Mesenchymal stem cell (in vitro differentiated cells and primary cell): ENCODE results near the gene MDFIC2. TPM values are rescaled to one million over a fixed set of nuclear protein-coding genes. Genes with fewer than 3 reads are reported as not detected.

Source experiments
- DNase-seq: peaks from one replicate; pipeline ENCODE4 v3.0.0-alpha.2; 2013
- H2AFZ ChIP-seq: one replicate; pipeline ENCODE4 v1.6.1; 2013; ENCODE audit warnings: low read depth, mild to moderate bottlenecking, control low read depth, inconsistent platforms, low read length, moderate library complexity
- H2AK5ac ChIP-seq: 2 replicates; pipeline ENCODE4 v1.6.1; 2013; ENCODE audit warnings: low read length, moderate library complexity, mild to moderate bottlenecking, inconsistent platforms; ENCODE audit not compliant: severe bottlenecking
- H2BK120ac ChIP-seq: one replicate; pipeline ENCODE4 v1.6.1; 2013; ENCODE audit warnings: low read depth, mild to moderate bottlenecking, inconsistent platforms, low read length, moderate library complexity
- H2BK12ac ChIP-seq, 2 experiments: one replicate each; pipeline ENCODE4 v1.6.1; 2013; ENCODE audit warnings: inconsistent platforms in 2 of 2, low read length in 2 of 2, mild to moderate bottlenecking in 2 of 2, moderate library complexity in 2 of 2, control low read depth in 1 of 2
- H2BK15ac ChIP-seq: one replicate; pipeline ENCODE4 v1.6.1; 2013; ENCODE audit warnings: mild to moderate bottlenecking, low read depth, inconsistent platforms; ENCODE audit not compliant: poor library complexity, severe bottlenecking
- H2BK5ac ChIP-seq: 2 replicates; pipeline ENCODE4 v1.6.1; 2013; ENCODE audit warnings: low read depth, mild to moderate bottlenecking, low read length, control low read depth, inconsistent platforms; ENCODE audit not compliant: poor library complexity, severe bottlenecking
- H3K14ac ChIP-seq, 2 experiments: one replicate each; pipeline ENCODE4 v1.6.1; 2013; ENCODE audit warnings: inconsistent platforms in 2 of 2, low read length in 2 of 2, control low read depth in 1 of 2, mild to moderate bottlenecking in 1 of 2, moderate library complexity in 1 of 2
- H3K18ac ChIP-seq, 2 experiments: one replicate each; pipeline ENCODE4 v1.6.1; 2013; ENCODE audit warnings: inconsistent platforms in 2 of 2, low read length in 2 of 2, control low read depth in 1 of 2, low read depth in 1 of 2, mild to moderate bottlenecking in 1 of 2
- H3K23ac ChIP-seq, 2 experiments: one replicate each; pipeline ENCODE4 v1.6.1; 2013; ENCODE audit warnings: inconsistent platforms in 2 of 2, low read length in 2 of 2, mild to moderate bottlenecking in 2 of 2, moderate library complexity in 2 of 2, control low read depth in 1 of 2
- H3K27ac ChIP-seq: 2 replicates; pipeline ENCODE4 v1.5.1; 2013; ENCODE audit warnings: mild to moderate bottlenecking, moderate library complexity, low read length, control low read depth, inconsistent platforms; ENCODE audit not compliant: poor library complexity, severe bottlenecking
- H3K27me3 ChIP-seq, 2 experiments: 2 replicates each; pipeline versions ENCODE4 v1.6.1 to v1.7.0; 2013; ENCODE audit warnings: low read length in 2 of 2, mild to moderate bottlenecking in 2 of 2, moderate library complexity in 2 of 2, control low read depth in 1 of 2, inconsistent platforms in 1 of 2; ENCODE audit not compliant: control insufficient read depth in 1 of 2, insufficient read depth in 1 of 2
- H3K36me3 ChIP-seq, 2 experiments: 2 replicates each; pipeline versions ENCODE4 v1.6.1 to v1.7.0; 2013; ENCODE audit warnings: low read length in 2 of 2, control low read depth in 1 of 2, inconsistent platforms in 1 of 2, low read depth in 1 of 2, mild to moderate bottlenecking in 1 of 2; ENCODE audit not compliant: insufficient read depth in 2 of 2, control insufficient read depth in 1 of 2
- H3K4ac ChIP-seq, 2 experiments: one replicate each; pipeline ENCODE4 v1.6.1; 2013; ENCODE audit warnings: inconsistent platforms in 2 of 2, low read length in 2 of 2, mild to moderate bottlenecking in 2 of 2, moderate library complexity in 2 of 2, control low read depth in 1 of 2, low read depth in 1 of 2
- H3K4me1 ChIP-seq: 2 replicates; pipeline ENCODE4 v1.6.1; 2013; ENCODE audit warnings: low read depth, low read length, control low read depth; ENCODE audit not compliant: control insufficient read depth, insufficient read depth
- H3K4me2 ChIP-seq: 2 replicates; pipeline ENCODE4 v1.6.1; 2013; ENCODE audit warnings: low read length, mild to moderate bottlenecking, inconsistent platforms; ENCODE audit not compliant: poor library complexity, severe bottlenecking
- H3K4me3 ChIP-seq, 2 experiments: 2 replicates each; pipeline versions ENCODE4 v1.5.1 to v1.7.0; 2013; ENCODE audit warnings: low read length in 2 of 2, mild to moderate bottlenecking in 2 of 2, control low read depth in 1 of 2, low read depth in 1 of 2; ENCODE audit not compliant: insufficient read depth in 1 of 2
- H3K79me1 ChIP-seq: replicated peaks from 2 replicates; pipeline ENCODE4 v1.6.1; 2013; ENCODE audit warnings: mild to moderate bottlenecking, control low read depth, low read length, inconsistent platforms; ENCODE audit not compliant: poor library complexity, severe bottlenecking
- H3K9ac ChIP-seq: 2 replicates; pipeline ENCODE4 v1.7.0; 2013; ENCODE audit warnings: mild to moderate bottlenecking, low read length, moderate library complexity
- H3K9me3 ChIP-seq: 2 replicates; pipeline ENCODE4 v1.7.0; 2013; ENCODE audit warnings: mild to moderate bottlenecking, low read length; ENCODE audit not compliant: control insufficient read depth
- H4K8ac ChIP-seq: one replicate; pipeline ENCODE4 v1.6.1; 2013; ENCODE audit warnings: inconsistent platforms, mild to moderate bottlenecking, low read length, moderate library complexity
- H4K91ac ChIP-seq: one replicate; pipeline ENCODE4 v1.6.1; 2013; ENCODE audit warnings: mild to moderate bottlenecking, low read length, inconsistent platforms
- WGBS: methylation state at CpG from one replicate; pipeline ENCODE4 v1.1.7; 2013; ENCODE audit warnings: mixed read lengths; 5-methylcytosine and 5-hydroxymethylcytosine counted together
- polyA plus RNA-seq, 2 experiments: library from polyadenylated mRNA; stranded (reverse); fragments of 200-250 nt; gene quantifications; one replicate each; pipeline ENCODE4 v1.2.3, GENCODE V29; 2013

MDFIC2 gene
- polyA plus RNA-seq (2013, experiment 1 of 2): not detected
- polyA plus RNA-seq (2013, experiment 2 of 2): not detected

- Histone ChIP-seq H3K36me3 (no peaks in the 10 kb centered on the region), H3K79me1 (no peaks in the 10 kb centered on the region), H2BK15ac (no peak within 1 kb of the TSS), H2BK120ac (no peak within 1 kb of the TSS), H3K4me2 (no peak within 1 kb of the TSS), H3K27me3 (no peaks in the 10 kb centered on the region), H2AK5ac (no peak within 1 kb of the TSS), H3K9me3 (no peaks in the 10 kb centered on the region), H3K4me3 (no peak within 1 kb of the TSS), H2BK5ac (no peak within 1 kb of the TSS), H3K9ac (no peak within 1 kb of the TSS), H4K8ac (no peak within 1 kb of the TSS), H4K91ac (no peak within 1 kb of the TSS), H3K18ac (no peak within 1 kb of the TSS), H3K23ac (no peak within 1 kb of the TSS), H3K14ac (no peak within 1 kb of the TSS), H3K4me1 (peaks cover 3% of the 10 kb centered on the region), H2AFZ (peak within 1 kb of the TSS; percentile 63), H3K27ac (no peak within 1 kb of the TSS), H2BK12ac (no peak within 1 kb of the TSS), H3K4ac (no peak within 1 kb of the TSS)
- DNase-seq: no peak
- WGBS: 59% methylated on average over 4 of the region's 7 CpGs
These were observed at the start of gene MDFIC2 for GRCh38 chr3:70312336-70312735. Gene MDFIC2, minus strand, starts transcription at chr3:70312638. Its CDS starts 665 bp downstream, at chr3:70311973.

- 63% methylated on average over 7 of the region's 9 CpGs for WGBS
- H3K4ac ChIP-seq: no peak overlapping the region
- peaks cover 18% of the 10 kb centered on the region for H3K9me3 ChIP-seq
- H3K4me1 ChIP-seq: no peaks in the 10 kb centered on the region
- H3K23ac ChIP-seq: no peak overlapping the region
- H3K36me3 ChIP-seq: no peaks in the 10 kb centered on the region
- H2BK120ac ChIP-seq: no peak overlapping the region
- H3K27ac ChIP-seq: no peak overlapping the region
- H2BK5ac ChIP-seq: no peak overlapping the region
- H2BK12ac ChIP-seq: no peak overlapping the region
- H2AFZ ChIP-seq: no peak overlapping the region
- H3K9ac ChIP-seq: no peak overlapping the region
- H3K4me3 ChIP-seq: no peak overlapping the region
- H2BK15ac ChIP-seq: no peak overlapping the region
- H3K4me2 ChIP-seq: no peak overlapping the region
- DNase-seq: peak; percentile 28
- H3K79me1 ChIP-seq: no peaks in the 10 kb centered on the region
- H4K8ac ChIP-seq: no peak overlapping the region
- H4K91ac ChIP-seq: no peak overlapping the region
- no peaks in the 10 kb centered on the region for H3K27me3 ChIP-seq
- H3K14ac ChIP-seq: no peak overlapping the region
- H3K18ac ChIP-seq: no peak overlapping the region
- no peak overlapping the region for H2AK5ac ChIP-seq
These were observed 48.7 kb upstream of the MDFIC2 start for GRCh38 chr3:70360979-70361760.

- DNase-seq: no peak
- no peak overlapping the region for H4K91ac ChIP-seq
- H3K27me3 ChIP-seq: no peaks in the 10 kb centered on the region
- H3K27ac ChIP-seq: no peak overlapping the region
- H3K4ac ChIP-seq: no peak overlapping the region
- no peak overlapping the region for H3K23ac ChIP-seq
- no peaks in the 10 kb centered on the region for H3K4me1 ChIP-seq
- H3K4me2 ChIP-seq: no peak overlapping the region
- no peak overlapping the region for H2BK15ac ChIP-seq
- no peak overlapping the region for H3K9ac ChIP-seq
- no CpG with 5 or more reads among the region's 5 CpGs for WGBS
- H3K79me1 ChIP-seq: no peaks in the 10 kb centered on the region
- H3K9me3 ChIP-seq: peaks cover 10% of the 10 kb centered on the region
- H3K4me3 ChIP-seq: no peak overlapping the region
- no peak overlapping the region for H3K14ac ChIP-seq
- no peak overlapping the region for H2AK5ac ChIP-seq
- no peak overlapping the region for H2AFZ ChIP-seq
- H2BK120ac ChIP-seq: no peak overlapping the region
- H2BK5ac ChIP-seq: no peak overlapping the region
- no peak overlapping the region for H2BK12ac ChIP-seq
- H3K36me3 ChIP-seq: no peaks in the 10 kb centered on the region
- no peak overlapping the region for H3K18ac ChIP-seq
- no peak overlapping the region for H4K8ac ChIP-seq
These were observed 47.3 kb upstream of the MDFIC2 start for GRCh38 chr3:70359711-70360110.

- Histone ChIP-seq H2AFZ (no peak overlapping the region), H3K27ac (no peak overlapping the region), H3K4ac (no peak overlapping the region), H4K91ac (no peak overlapping the region), H3K4me1 (no peaks in the 10 kb centered on the region), H3K9me3 (peaks cover 4% of the 10 kb centered on the region), H2BK12ac (no peak overlapping the region), H2BK120ac (no peak overlapping the region), H3K36me3 (no peaks in the 10 kb centered on the region), H4K8ac (no peak overlapping the region), H2BK5ac (no peak overlapping the region), H3K9ac (no peak overlapping the region), H3K18ac (no peak overlapping the region), H3K23ac (no peak overlapping the region), H3K79me1 (no peaks in the 10 kb centered on the region), H3K4me2 (no peak overlapping the region), H2BK15ac (no peak overlapping the region), H3K14ac (no peak overlapping the region), H3K27me3 (no peaks in the 10 kb centered on the region), H2AK5ac (no peak overlapping the region), H3K4me3 (no peak overlapping the region)
- WGBS: 33% methylated on average over 1 of the region's 3 CpGs
- peak; percentile 12 for DNase-seq
These were observed 46.6 kb upstream of the MDFIC2 start for GRCh38 chr3:70358978-70359580.
